A673 (cell line): Measurements from ENCODE around the gene HPRT1.
"Not testable (repeated sequence)": the region's sequence is repeated elsewhere in the genome, so short reads cannot be mapped to it uniquely, and the experiment has no call there.

Source experiments
- EZH2 ChIP-seq: fragments of 200-600 bp; sonication (generic); IDR thresholded peaks from 2 replicates; pipeline ENCODE4 v1.6.1; 2017; ENCODE audit warnings: borderline replicate concordance, low read depth, mild to moderate bottlenecking, mixed read lengths, antibody characterized with exemption, low read length; ENCODE audit not compliant: poor library complexity, severe bottlenecking
- TF ChIP-seq, protein P1 (sequence below): fragments of 300-800, 200-600 bp; sonication (generic); conservative IDR thresholded peaks from 2 replicates; pipeline ENCODE4 v1.5.1; 2017; ENCODE audit warnings: low read depth, mild to moderate bottlenecking, antibody characterized with exemption, low read length, moderate library complexity, mixed read lengths

DNA sequence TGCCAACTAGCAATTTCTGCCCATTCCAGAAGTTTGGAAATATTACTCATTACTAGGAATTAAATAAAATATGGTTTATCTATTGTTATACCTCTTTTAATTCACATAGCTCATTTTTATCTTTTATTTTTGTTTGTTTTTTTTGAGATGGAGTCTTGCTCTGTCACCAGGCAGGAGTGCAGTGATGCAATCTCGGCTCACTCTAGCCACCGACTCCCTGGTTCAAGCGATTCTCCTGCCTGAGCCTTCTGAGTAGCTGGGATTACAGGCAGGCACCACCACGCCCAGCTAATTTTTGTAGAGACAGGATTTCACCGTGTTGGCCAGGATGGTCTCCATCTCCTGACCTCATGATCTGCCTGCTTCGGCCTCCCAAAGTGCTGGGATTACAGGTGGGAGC is 4.5 kb downstream of the HPRT1 start:
- TF ChIP-seq, protein P1, sequence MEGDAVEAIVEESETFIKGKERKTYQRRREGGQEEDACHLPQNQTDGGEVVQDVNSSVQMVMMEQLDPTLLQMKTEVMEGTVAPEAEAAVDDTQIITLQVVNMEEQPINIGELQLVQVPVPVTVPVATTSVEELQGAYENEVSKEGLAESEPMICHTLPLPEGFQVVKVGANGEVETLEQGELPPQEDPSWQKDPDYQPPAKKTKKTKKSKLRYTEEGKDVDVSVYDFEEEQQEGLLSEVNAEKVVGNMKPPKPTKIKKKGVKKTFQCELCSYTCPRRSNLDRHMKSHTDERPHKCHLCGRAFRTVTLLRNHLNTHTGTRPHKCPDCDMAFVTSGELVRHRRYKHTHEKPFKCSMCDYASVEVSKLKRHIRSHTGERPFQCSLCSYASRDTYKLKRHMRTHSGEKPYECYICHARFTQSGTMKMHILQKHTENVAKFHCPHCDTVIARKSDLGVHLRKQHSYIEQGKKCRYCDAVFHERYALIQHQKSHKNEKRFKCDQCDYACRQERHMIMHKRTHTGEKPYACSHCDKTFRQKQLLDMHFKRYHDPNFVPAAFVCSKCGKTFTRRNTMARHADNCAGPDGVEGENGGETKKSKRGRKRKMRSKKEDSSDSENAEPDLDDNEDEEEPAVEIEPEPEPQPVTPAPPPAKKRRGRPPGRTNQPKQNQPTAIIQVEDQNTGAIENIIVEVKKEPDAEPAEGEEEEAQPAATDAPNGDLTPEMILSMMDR, result not testable (repeated sequence)
- not testable (repeated sequence) for TF ChIP-seq EZH2
